MM.1S (cell line): Measurements from ENCODE around the gene SZT2.

Experiments used
- EZH2 ChIP-seq: fragments of 300-600 bp; sonication (generic); optimal IDR thresholded peaks from 2 replicates; pipeline ENCODE3; 2017; ENCODE audit warnings: low read depth, mild to moderate bottlenecking, antibody characterized with exemption, low read length, mixed read lengths
- EZH2phosphoT487 ChIP-seq: fragments of 300-600 bp; sonication (generic); IDR thresholded peaks from 2 replicates; pipeline ENCODE4 v1.6.1; 2018; ENCODE audit warnings: antibody characterized with exemption, low read length
- TF ChIP-seq, protein P1 (sequence below): fragments of 300-600 bp; sonication (generic); IDR thresholded peaks from 2 replicates; pipeline ENCODE4 v1.5.1; 2016; ENCODE audit warnings: antibody characterized with exemption, low read length, mixed read lengths

DNA sequence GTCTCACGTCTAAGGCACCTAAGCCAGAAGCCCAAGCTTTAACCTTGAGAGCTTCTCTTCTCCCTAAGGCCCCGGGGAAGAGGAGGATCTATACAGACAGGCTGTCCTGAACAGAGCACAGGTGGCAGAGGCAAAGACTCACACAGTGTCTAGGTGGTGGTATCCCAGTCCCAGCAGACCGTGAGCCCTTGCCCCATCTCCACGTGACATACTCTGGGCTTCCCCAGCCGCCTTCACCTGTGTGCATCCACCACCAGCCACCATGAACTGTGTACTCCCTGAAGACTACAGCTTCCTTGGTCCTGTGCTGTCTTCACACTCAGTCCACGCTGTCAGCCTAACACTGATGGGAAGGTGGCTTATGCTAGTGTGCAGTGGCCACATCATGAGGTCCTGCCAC is 31.7 kb downstream of the SZT2 start:
- TF ChIP-seq, protein P1, sequence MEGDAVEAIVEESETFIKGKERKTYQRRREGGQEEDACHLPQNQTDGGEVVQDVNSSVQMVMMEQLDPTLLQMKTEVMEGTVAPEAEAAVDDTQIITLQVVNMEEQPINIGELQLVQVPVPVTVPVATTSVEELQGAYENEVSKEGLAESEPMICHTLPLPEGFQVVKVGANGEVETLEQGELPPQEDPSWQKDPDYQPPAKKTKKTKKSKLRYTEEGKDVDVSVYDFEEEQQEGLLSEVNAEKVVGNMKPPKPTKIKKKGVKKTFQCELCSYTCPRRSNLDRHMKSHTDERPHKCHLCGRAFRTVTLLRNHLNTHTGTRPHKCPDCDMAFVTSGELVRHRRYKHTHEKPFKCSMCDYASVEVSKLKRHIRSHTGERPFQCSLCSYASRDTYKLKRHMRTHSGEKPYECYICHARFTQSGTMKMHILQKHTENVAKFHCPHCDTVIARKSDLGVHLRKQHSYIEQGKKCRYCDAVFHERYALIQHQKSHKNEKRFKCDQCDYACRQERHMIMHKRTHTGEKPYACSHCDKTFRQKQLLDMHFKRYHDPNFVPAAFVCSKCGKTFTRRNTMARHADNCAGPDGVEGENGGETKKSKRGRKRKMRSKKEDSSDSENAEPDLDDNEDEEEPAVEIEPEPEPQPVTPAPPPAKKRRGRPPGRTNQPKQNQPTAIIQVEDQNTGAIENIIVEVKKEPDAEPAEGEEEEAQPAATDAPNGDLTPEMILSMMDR, result no peak
- no peak for TF ChIP-seq EZH2
- no peak for TF ChIP-seq EZH2phosphoT487
